ENCODE measurements around the gene THSD4. TPM values are rescaled to one million over a fixed set of nuclear protein-coding genes. Genes with fewer than 3 reads are reported as not detected.

Gene THSD4
- total and polyA plus RNA-seq, 2 of the 4 experiments (the other 2 are of a cell fraction): 25.5 to 31.1 TPM

- intact Hi-C loops (cut with micrococcal nuclease): no loop called here
- H2BK5ac ChIP-seq (ENCODE audit: low read depth, low read length, poor library complexity, severe bottlenecking): no peak overlapping the region
- ATAC-seq (ENCODE audit: low read depth) (no peak), DNase-seq (no peak)
- H2BK120ac ChIP-seq (ENCODE audit: low read depth, low read length): no peak overlapping the region
- H2BK20ac ChIP-seq (ENCODE audit: low read depth, low read length): no peak overlapping the region
- H3K4me2 ChIP-seq (ENCODE audit: low read depth, low read length): no peak overlapping the region
- no peaks in the 10 kb centered on the region for H3K4me1 ChIP-seq (ENCODE audit: control insufficient read depth, insufficient read depth, low read length)
- no peaks in the 10 kb centered on the region; the same call in 1 of the 2 replicates for H3K9me1 ChIP-seq (ENCODE audit: insufficient read depth, low read length)
- H3K9me3 ChIP-seq (ENCODE audit: control insufficient read depth, insufficient read depth, low read length): no peaks in the 10 kb centered on the region
- no peak overlapping the region for H2BK15ac ChIP-seq (ENCODE audit: low read depth, low read length)
- no TSS peak for BruUV-seq (replicated peaks)
- no peak overlapping the region for H3K27ac ChIP-seq (ENCODE audit: insufficient read depth, low read length)
- H4K5ac ChIP-seq (ENCODE audit: low read depth, low read length): no peak overlapping the region
- no peak overlapping the region; the same call in 1 of the 2 replicates for H4K91ac ChIP-seq (ENCODE audit: insufficient read depth, low read depth, low read length)
- peaks cover 0 to 6% of the 10 kb centered on the region in 2 experiments; a peak in 1 of 4 replicates for H3K79me1 ChIP-seq (ENCODE audit: low read depth in 1 of 2, low read length in 2 of 2)
- no peak overlapping the region for H3K18ac ChIP-seq (ENCODE audit: low read depth, low read length)
- H3K4me3 ChIP-seq (ENCODE audit: insufficient read depth, low read depth, low read length): no peak overlapping the region
- no peak overlapping the region for H2AK9ac ChIP-seq (replicated peaks; ENCODE audit: low read depth, low read length, poor library complexity)
- no peak overlapping the region for H2AFZ ChIP-seq (replicated peaks; ENCODE audit: low read length, poor library complexity)
- TF ChIP-seq CTCF (conservative IDR thresholded peaks at IDR 0.05; ENCODE audit: low read depth, low read length) (no peak), USF2 (IDR thresholded peaks at IDR 0.05; ENCODE audit: low read depth, low read length) (no peak), POLR2A (IDR thresholded peaks at IDR 0.05; ENCODE audit: low read depth, low read length) (no peak), CHD1 (IDR thresholded peaks at IDR 0.05; ENCODE audit: low read depth, low read length) (no peak), BHLHE40 (IDR thresholded peaks at IDR 0.05; ENCODE audit: low read depth, low read length) (no peak)
- H3K56ac ChIP-seq (ENCODE audit: extremely low read depth, insufficient read depth, low read length): no peak overlapping the region
- in situ Hi-C loops (cut with MboI; ENCODE audit: low sequenced_read_pairs): no loop called here
- no peak overlapping the region for H2AK5ac ChIP-seq (ENCODE audit: low read depth, low read length)
- H4K8ac ChIP-seq (ENCODE audit: low read depth in 2 of 2, low read length in 2 of 2): no peak overlapping the region
- no peak overlapping the region for H3K4ac ChIP-seq (ENCODE audit: low read depth, low read length)
- H4K20me1 ChIP-seq (ENCODE audit: insufficient read depth, low read length): no peaks in the 10 kb centered on the region
- dilution Hi-C loops (cut with HindIII; ENCODE audit: low sequenced_read_pairs, unreplicated experiment): no loop called here
- 72% methylated on average over 12 of the region's 15 CpGs; no CpG with 5 or more reads in 1 of the 2 experiments for WGBS, 2 experiments (ENCODE audit: extremely low coverage in 2 of 2, insufficient read length in 1 of 2)
- H3K14ac ChIP-seq (replicated peaks; ENCODE audit: low read depth, low read length): no peak overlapping the region
- ChIA-PET CTCF (no interaction called here), POLR2A (ENCODE audit: unreplicated experiment) (interaction anchor here (0.6 kb wide), 1 partner anchor 109 kb away, joined by 4 read pairs; no protein-coding TSS in a partner anchor)
- H3K36me3 ChIP-seq (ENCODE audit: control insufficient read depth, insufficient read depth, low read length): peaks cover 9% of the 10 kb centered on the region
- H3K27me3 ChIP-seq (ENCODE audit: control insufficient read depth, insufficient read depth, low read length): no peaks in the 10 kb centered on the region
- no peak overlapping the region for H3K9ac ChIP-seq (ENCODE audit: low read depth, low read length)
- no peak overlapping the region for H3K23ac ChIP-seq (ENCODE audit: low read depth, low read length)
These were observed 545.2 kb downstream of the THSD4 start for GRCh38 chr15:71660501-71660900.

All from IMR-90 (cell line).